Gastrocnemius medialis (tissue), 4 donors: ENCODE data around the gene ACAD10. TPM values are rescaled to one million over a fixed set of nuclear protein-coding genes. Genes with fewer than 3 reads are reported as not detected.
"Not testable (repeated sequence)": the region's sequence is repeated elsewhere in the genome, so short reads cannot be mapped to it uniquely, and the experiment has no call there.

ENCODE experiments used
- ATAC-seq, 2 donors: fragments of 150-250 bp; one replicate each; pipeline ENCODE4 v1.9.1; 2016
- DNase-seq, 2 donors: peaks; one replicate each; pipeline ENCODE4 v3.0.0-alpha.2; 2019
- H3K27ac ChIP-seq, 4 donors: fragments of 200-600 bp; sonication (generic); 1 replicate in 1 of 4; 2 replicates in 3 of 4; pipeline ENCODE4 v1.5.1; 2016 to 2018; ENCODE audit warnings: mild to moderate bottlenecking in 2 of 4, moderate library complexity in 1 of 4
- H3K27me3 ChIP-seq, 3 donors: fragments of 200-600 bp; sonication (generic) in 2 of 3; 1 replicate in 1 of 3; 2 replicates in 2 of 3; pipeline versions ENCODE4 v1.5.1 to v1.6.0; 2016 to 2019; ENCODE audit warnings: mild to moderate bottlenecking in 1 of 3, moderate library complexity in 1 of 3
- H3K36me3 ChIP-seq, 2 donors: fragments of 200-600 bp; sonication (generic) in 1 of 2; one replicate each; pipeline ENCODE4 v1.5.1; 2017 to 2018
- H3K4me1 ChIP-seq, 2 donors: fragments of 200-600 bp; sonication (generic) in 1 of 2; one replicate each; pipeline ENCODE4 v1.5.1; 2016 to 2017; ENCODE audit warnings: mild to moderate bottlenecking in 2 of 2
- H3K4me3 ChIP-seq, 4 donors: fragments of 200-600 bp; sonication (generic) in 3 of 4; 1 replicate in 1 of 4; 2 replicates in 3 of 4; pipeline ENCODE4 v1.5.1; 2016 to 2019; ENCODE audit warnings: mild to moderate bottlenecking in 2 of 4
- H3K9me3 ChIP-seq, 3 donors: fragments of 200-600 bp; sonication (generic) in 2 of 3; 1 replicate in 1 of 3; 2 replicates in 2 of 3; pipeline ENCODE4 v1.5.1; 2016 to 2019
- POLR2A ChIP-seq, 2 donors: fragments of 450-650 bp; IDR thresholded peaks; one replicate each; pipeline ENCODE4 v1.6.1; 2017; ENCODE audit warnings: antibody characterized with exemption in 2 of 2, mild to moderate bottlenecking in 2 of 2, moderate library complexity in 2 of 2
- in situ Hi-C, 4 donors: fragments of 200-750 bp; cut with MboI; loops; one replicate each; pipeline versions ENCODE4 v1.15.0 to v1.8.0; 2017; ENCODE audit warnings: low sequenced_read_pairs in 4 of 4
- intact Hi-C: fragments of 100-400 bp; cut with DNase I; formaldehyde crosslinking; loops from one replicate; pipeline ENCODE4 v1.15.1; 2023; ENCODE audit warnings: low total_unique reads
- total RNA-seq, 4 donors: library from RNA; depleted of rRNA; stranded (reverse); fragments of >200 nt; gene quantifications; one replicate each; pipeline versions ENCODE4 v1.1.0 to v1.2.3, GENCODE V29; 2016
- TF ChIP-seq, protein P1 (sequence below), 5 experiments: fragments of 450-650 bp in 3 of 5; fragments of 200-600 bp in 2 of 5; sonication (generic) in 2 of 5; IDR thresholded peaks in 4 of 5; conservative IDR thresholded peaks in 1 of 5; 1 replicate in 4 of 5; 2 replicates in 1 of 5; pipeline ENCODE4 v1.5.1; 2016 to 2019; ENCODE audit warnings: antibody characterized with exemption in 5 of 5, mild to moderate bottlenecking in 3 of 5, moderate library complexity in 3 of 5

ACAD10 gene
- total RNA-seq, 4 donors from 2014 or later = 8.3 to 12.6 (median 11.7) TPM

DNA sequence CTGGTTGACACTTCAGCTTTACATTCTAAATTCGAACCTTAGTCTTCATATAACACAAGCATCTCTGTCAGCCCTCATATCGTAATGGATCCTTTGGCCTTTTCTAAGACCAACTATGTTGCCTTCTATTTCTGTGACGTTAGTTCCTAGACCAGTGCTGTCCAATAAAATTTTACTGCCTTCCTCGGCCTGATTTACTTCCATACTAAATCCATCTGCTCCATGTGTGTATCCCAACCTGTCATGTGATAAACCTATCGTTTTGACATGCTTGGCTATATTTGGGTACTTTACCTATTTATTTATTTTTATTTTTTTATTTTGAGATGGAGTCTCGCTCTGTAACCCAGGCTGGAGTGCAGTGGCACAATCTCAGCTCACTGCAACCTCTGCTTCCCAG is 20.3 kb downstream of the ACAD10 start:
- Histone ChIP-seq H3K27me3 (no peaks in the 10 kb centered on the region), H3K9me3 (no peaks in the 10 kb centered on the region), H3K27ac (no peak overlapping the region), H3K4me1 (no peaks in the 10 kb centered on the region), H3K36me3 (peaks cover 0 to 55% of the 10 kb centered on the region in 2 donors), H3K4me3 (no peak overlapping the region)
- in situ Hi-C loops = no loop called here
- intact Hi-C loops = no loop called here
- no peak for ATAC-seq
- no peak for DNase-seq
- TF ChIP-seq, protein P1, sequence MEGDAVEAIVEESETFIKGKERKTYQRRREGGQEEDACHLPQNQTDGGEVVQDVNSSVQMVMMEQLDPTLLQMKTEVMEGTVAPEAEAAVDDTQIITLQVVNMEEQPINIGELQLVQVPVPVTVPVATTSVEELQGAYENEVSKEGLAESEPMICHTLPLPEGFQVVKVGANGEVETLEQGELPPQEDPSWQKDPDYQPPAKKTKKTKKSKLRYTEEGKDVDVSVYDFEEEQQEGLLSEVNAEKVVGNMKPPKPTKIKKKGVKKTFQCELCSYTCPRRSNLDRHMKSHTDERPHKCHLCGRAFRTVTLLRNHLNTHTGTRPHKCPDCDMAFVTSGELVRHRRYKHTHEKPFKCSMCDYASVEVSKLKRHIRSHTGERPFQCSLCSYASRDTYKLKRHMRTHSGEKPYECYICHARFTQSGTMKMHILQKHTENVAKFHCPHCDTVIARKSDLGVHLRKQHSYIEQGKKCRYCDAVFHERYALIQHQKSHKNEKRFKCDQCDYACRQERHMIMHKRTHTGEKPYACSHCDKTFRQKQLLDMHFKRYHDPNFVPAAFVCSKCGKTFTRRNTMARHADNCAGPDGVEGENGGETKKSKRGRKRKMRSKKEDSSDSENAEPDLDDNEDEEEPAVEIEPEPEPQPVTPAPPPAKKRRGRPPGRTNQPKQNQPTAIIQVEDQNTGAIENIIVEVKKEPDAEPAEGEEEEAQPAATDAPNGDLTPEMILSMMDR (IDR thresholded peaks at IDR 0.05 in 4 of 5, conservative IDR thresholded peaks at IDR 0.05 in 1 of 5) = no peak
- no peak for TF ChIP-seq POLR2A (IDR thresholded peaks at IDR 0.05)

DNA sequence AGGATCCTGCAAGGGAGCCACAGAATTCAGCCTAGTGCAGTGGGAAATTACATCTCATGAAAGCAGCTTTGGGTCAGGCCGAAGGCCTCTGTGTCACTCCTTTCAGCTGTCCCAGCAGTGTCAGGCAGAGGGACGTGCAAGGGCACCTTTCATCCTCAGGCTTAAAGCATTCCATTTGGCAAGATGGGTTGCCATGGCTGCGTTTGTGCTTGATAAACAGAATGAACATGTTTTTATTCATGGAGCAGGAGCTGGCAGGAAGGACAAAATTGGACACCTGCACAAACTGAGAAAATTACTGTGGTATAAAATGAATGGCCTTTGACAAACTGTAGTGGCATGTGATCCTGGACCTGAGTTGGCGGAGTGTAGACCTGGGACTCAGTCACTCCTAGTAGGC is 29.4 kb downstream of the ACAD10 start:
- Histone ChIP-seq H3K27me3 (no peaks in the 10 kb centered on the region), H3K36me3 (peaks cover 0 to 39% of the 10 kb centered on the region in 2 donors), H3K4me1 (peaks cover 0 to 4% of the 10 kb centered on the region in 2 donors), H3K9me3 (no peaks in the 10 kb centered on the region), H3K4me3 (no peak overlapping the region), H3K27ac (peak overlapping the region; percentile 28 to 82 (median 67))
- intact Hi-C loops = no loop called here
- ATAC-seq = peak; percentile 60 to 88
- peak; percentile 25 to 81 for DNase-seq
- TF ChIP-seq, protein P1 (IDR thresholded peaks at IDR 0.05 in 4 of 5, conservative IDR thresholded peaks at IDR 0.05 in 1 of 5) = no peak
- no peak for TF ChIP-seq POLR2A (IDR thresholded peaks at IDR 0.05)
- in situ Hi-C loops = no loop called here

DNA sequence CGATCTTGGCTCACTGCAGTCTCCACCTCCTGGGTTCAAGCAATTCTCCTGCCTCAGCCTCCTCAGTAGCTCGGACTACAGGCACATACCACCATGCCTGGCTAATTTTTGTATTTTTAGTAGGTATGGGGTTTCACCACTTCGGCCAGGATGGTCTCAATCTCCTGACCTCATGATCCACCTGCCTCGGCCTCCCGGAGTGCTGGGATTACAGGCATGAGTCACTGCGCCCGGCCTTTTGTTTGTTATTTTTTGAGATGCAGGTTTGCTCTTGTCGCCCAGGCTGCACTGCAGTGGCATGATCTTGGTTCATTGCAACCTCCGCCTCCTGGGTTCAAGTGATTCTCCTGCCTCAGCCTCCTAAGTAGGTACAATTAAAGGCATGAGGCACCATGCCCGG is 33.5 kb downstream of the ACAD10 start:
- H3K27me3 ChIP-seq, H3K4me3 ChIP-seq, in situ Hi-C loops, H3K4me1 ChIP-seq, H3K9me3 ChIP-seq, intact Hi-C loops: not testable (repeated sequence)
- peak overlapping the region in 3 of 4 donors; percentile 33 to 76 (median 61) for H3K27ac ChIP-seq
- DNase-seq (peak in 1 of 2 donors; percentile 53), ATAC-seq (peak; percentile 33 to 37)
- peaks cover 0 to 27% of the 10 kb centered on the region in 2 donors for H3K36me3 ChIP-seq

DNA sequence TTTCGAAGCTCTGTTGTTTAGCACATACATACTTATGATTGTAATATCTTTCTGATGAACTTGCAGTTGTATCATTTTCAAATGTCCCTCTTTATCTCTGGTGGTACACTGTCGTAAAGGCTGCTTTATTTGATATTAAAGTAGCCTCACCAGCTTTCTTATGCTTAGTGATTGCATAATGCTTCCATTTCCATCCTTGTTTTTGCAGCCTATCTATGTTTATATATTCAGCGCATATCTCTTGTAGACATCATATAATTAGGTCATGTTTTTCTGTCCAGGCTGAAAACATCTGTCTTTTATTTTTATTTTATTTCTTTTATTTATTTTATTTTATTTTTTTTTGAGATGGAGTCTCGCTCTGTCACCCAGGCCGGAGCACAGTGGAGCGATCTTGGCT is 34.6 kb downstream of the ACAD10 start:
- in situ Hi-C loops (no loop called here), intact Hi-C loops (no loop called here)
- peaks cover 0 to 27% of the 10 kb centered on the region in 2 donors for H3K36me3 ChIP-seq
- no peak for ATAC-seq
- H3K27ac ChIP-seq = no peak overlapping the region
- no peak for DNase-seq
- H3K4me1 ChIP-seq = no peaks in the 10 kb centered on the region
- H3K4me3 ChIP-seq = no peak overlapping the region
- TF ChIP-seq, protein P1 (IDR thresholded peaks at IDR 0.05 in 4 of 5, conservative IDR thresholded peaks at IDR 0.05 in 1 of 5) = no peak
- TF ChIP-seq POLR2A (IDR thresholded peaks at IDR 0.05) = no peak
- no peaks in the 10 kb centered on the region for H3K9me3 ChIP-seq
- no peaks in the 10 kb centered on the region for H3K27me3 ChIP-seq

DNA sequence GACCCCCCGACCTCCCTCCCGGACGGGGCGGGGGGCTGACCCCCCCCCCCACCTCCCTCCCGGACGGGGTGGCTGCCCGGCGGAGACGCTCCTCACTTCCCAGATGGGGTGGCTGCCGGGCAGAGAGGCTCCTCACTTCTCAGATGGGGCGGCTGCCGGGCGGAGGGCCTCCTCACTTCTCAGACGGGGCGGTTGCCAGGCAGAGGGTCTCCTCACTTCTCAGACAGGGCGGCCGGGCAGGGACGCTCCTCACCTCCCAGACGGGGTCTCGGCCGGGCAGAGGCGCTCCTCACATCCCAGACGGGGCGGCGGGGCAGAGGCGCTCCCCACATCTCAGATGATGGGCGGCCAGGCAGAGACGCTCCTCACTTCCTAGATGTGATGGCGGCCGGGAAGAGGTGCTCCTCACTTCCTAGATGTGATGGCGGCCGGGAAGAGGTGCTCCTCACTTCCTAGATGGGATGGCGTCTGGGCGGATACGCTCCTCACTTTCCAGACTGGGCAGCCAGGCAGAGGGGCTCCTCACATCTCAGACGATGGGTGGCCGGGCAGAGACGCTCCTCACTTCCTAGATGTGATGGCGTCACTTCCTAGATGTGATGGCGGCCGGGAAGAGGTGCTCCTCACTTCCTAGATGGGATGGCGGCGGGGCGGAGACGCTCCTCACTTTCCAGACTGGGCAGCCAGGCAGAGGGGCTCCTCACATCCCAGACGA is 38.0 kb downstream of the ACAD10 start:
- DNase-seq, H3K4me3 ChIP-seq, intact Hi-C loops, H3K4me1 ChIP-seq, ATAC-seq, H3K27ac ChIP-seq, H3K9me3 ChIP-seq, in situ Hi-C loops, H3K27me3 ChIP-seq: not testable (repeated sequence)
- H3K36me3 ChIP-seq = peaks cover 0 to 33% of the 10 kb centered on the region in 2 donors
